ENCODE measurements around the gene TMEM170A. TPM values are rescaled to one million over a fixed set of nuclear protein-coding genes. Genes with fewer than 3 reads are reported as not detected.
A peak's percentile ranks its signal among the peaks of the same experiment; 100 is the strongest.

TMEM170A gene
- total and polyA plus RNA-seq, 2 experiments from 2014 or later = 31.0 to 68.5 TPM

DNA sequence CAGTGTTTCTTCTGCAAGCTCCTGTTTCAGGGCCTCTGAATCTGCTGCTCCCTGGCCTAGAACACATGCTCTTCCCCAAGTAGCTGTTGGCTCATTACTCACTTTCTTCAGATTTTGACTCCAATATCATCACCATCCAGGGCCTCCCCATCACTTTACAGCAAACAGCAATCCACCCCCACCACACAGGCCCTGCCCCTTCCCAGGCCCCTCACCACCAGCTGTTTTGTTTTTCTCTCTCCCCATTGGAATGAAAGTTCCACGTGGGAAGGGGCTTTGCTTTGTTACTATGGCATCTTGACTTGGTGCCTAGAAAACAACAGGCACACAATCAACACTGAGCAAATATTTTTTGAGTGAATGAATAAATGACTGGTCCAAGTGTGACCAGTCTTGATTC lies 4.0 kb downstream of the TMEM170A start:
- H3K36me3 ChIP-seq (ENCODE audit: insufficient read depth) = no peaks in the 10 kb centered on the region
- peaks cover 64% of the 10 kb centered on the region for H4K20me1 ChIP-seq (replicated peaks; ENCODE audit: insufficient read depth)
- peaks cover 31% of the 10 kb centered on the region for H3K4me1 ChIP-seq (ENCODE audit: insufficient read depth)
- TF ChIP-seq ZNF114 (CRISPR knock-in tag; IDR thresholded peaks at IDR 0.05) = no peak
- ATAC-seq = no peak
- peak; percentile 36 for DNase-seq (ENCODE audit: low spot score)
- peaks cover 56% of the 10 kb centered on the region for H3K4me1 Mint-ChIP-seq
- no peak overlapping the region for H2AFZ ChIP-seq
- no peak overlapping the region for H3K4me2 ChIP-seq
- peaks cover 83% of the 10 kb centered on the region for H3K79me2 ChIP-seq (replicated peaks; ENCODE audit: insufficient read depth)
- H3K27ac Mint-ChIP-seq = peak overlapping the region; percentile 8; the same call in 1 of the 2 replicates
- H3F3A ChIP-seq (replicated peaks; ENCODE audit: low read depth) = no peaks in the 10 kb centered on the region
- peaks cover 15% of the 10 kb centered on the region for H3K27me3 Mint-ChIP-seq (ENCODE audit: insufficient read depth, low read depth, poor library complexity)
- peaks cover 10% of the 10 kb centered on the region for H3K36me3 Mint-ChIP-seq (ENCODE audit: low read depth)
- H3K9me2 ChIP-seq (ENCODE audit: insufficient read depth) = no peaks in the 10 kb centered on the region
- no peak overlapping the region for H3K27ac ChIP-seq (ENCODE audit: low read depth)
- no peak overlapping the region for H3K4me3 ChIP-seq
- no peaks in the 10 kb centered on the region for H3K9me3 Mint-ChIP-seq
- no peaks in the 10 kb centered on the region for H3K27me3 ChIP-seq (ENCODE audit: insufficient read depth)
- no peak overlapping the region for H3K4me3 Mint-ChIP-seq

DNA sequence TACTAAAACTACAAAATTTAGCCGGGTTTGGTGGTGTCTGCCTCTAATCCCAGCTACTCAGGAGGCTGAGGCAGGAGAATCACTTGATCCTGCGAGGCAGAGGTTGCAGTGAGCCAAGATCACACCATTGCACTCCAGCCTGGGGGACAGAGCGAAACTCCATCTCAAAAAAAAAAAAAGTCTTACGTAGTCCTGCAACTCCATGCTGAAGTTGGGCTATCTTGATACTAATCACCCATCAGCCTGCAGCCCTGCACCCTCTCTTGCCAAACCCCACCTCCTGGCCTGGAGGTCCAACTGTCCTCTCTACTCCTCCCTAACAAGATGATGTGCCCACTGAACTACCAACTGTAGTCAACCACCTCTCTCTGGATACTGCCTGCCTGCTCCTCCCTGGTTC lies 4.8 kb downstream of the TMEM170A start:
- H3K27ac Mint-ChIP-seq = no peak overlapping the region; the same call in 1 of the 2 replicates
- H3K27me3 ChIP-seq (ENCODE audit: insufficient read depth) = no peaks in the 10 kb centered on the region
- no peaks in the 10 kb centered on the region for H3F3A ChIP-seq (replicated peaks; ENCODE audit: low read depth)
- TF ChIP-seq NANOG (IDR thresholded peaks at IDR 0.05; ENCODE audit: borderline replicate concordance) (no peak), REST (IDR thresholded peaks at IDR 0.05; ENCODE audit: unreplicated experiment) (no peak), ETS1 (IDR thresholded peaks at IDR 0.05) (no peak), STAT1 (IDR thresholded peaks at IDR 0.05; ENCODE audit: unreplicated experiment) (no peak), EZH2phosphoT487 (IDR thresholded peaks at IDR 0.05; ENCODE audit: unreplicated experiment) (no peak), ZNF331 (CRISPR knock-in tag; IDR thresholded peaks at IDR 0.05; ENCODE audit: low read depth) (no peak)
- TF ChIP-seq, protein P1, sequence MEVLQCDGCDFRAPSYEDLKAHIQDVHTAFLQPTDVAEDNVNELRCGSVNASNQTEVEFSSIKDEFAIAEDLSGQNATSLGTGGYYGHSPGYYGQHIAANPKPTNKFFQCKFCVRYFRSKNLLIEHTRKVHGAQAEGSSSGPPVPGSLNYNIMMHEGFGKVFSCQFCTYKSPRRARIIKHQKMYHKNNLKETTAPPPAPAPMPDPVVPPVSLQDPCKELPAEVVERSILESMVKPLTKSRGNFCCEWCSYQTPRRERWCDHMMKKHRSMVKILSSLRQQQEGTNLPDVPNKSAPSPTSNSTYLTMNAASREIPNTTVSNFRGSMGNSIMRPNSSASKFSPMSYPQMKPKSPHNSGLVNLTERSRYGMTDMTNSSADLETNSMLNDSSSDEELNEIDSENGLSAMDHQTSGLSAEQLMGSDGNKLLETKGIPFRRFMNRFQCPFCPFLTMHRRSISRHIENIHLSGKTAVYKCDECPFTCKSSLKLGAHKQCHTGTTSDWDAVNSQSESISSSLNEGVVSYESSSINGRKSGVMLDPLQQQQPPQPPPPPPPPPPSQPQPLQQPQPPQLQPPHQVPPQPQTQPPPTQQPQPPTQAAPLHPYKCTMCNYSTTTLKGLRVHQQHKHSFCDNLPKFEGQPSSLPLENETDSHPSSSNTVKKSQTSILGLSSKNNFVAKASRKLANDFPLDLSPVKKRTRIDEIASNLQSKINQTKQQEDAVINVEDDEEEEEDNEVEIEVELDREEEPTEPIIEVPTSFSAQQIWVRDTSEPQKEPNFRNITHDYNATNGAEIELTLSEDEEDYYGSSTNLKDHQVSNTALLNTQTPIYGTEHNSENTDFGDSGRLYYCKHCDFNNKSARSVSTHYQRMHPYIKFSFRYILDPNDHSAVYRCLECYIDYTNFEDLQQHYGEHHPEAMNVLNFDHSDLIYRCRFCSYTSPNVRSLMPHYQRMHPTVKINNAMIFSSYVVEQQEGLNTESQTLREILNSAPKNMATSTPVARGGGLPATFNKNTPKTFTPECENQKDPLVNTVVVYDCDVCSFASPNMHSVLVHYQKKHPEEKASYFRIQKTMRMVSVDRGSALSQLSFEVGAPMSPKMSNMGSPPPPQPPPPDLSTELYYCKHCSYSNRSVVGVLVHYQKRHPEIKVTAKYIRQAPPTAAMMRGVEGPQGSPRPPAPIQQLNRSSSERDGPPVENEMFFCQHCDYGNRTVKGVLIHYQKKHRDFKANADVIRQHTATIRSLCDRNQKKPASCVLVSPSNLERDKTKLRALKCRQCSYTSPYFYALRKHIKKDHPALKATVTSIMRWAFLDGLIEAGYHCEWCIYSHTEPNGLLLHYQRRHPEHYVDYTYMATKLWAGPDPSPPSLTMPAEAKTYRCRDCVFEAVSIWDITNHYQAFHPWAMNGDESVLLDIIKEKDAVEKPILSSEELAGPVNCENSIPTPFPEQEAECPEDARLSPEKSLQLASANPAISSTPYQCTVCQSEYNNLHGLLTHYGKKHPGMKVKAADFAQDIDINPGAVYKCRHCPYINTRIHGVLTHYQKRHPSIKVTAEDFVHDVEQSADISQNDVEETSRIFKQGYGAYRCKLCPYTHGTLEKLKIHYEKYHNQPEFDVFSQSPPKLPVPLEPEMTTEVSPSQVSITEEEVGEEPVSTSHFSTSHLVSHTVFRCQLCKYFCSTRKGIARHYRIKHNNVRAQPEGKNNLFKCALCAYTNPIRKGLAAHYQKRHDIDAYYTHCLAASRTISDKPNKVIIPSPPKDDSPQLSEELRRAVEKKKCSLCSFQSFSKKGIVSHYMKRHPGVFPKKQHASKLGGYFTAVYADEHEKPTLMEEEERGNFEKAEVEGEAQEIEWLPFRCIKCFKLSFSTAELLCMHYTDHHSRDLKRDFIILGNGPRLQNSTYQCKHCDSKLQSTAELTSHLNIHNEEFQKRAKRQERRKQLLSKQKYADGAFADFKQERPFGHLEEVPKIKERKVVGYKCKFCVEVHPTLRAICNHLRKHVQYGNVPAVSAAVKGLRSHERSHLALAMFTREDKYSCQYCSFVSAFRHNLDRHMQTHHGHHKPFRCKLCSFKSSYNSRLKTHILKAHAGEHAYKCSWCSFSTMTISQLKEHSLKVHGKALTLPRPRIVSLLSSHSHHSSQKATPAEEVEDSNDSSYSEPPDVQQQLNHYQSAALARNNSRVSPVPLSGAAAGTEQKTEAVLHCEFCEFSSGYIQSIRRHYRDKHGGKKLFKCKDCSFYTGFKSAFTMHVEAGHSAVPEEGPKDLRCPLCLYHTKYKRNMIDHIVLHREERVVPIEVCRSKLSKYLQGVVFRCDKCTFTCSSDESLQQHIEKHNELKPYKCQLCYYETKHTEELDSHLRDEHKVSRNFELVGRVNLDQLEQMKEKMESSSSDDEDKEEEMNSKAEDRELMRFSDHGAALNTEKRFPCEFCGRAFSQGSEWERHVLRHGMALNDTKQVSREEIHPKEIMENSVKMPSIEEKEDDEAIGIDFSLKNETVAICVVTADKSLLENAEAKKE (CRISPR knock-in tag; IDR thresholded peaks at IDR 0.05) = no peak
- H3K79me2 ChIP-seq (replicated peaks; ENCODE audit: insufficient read depth) = peaks cover 91% of the 10 kb centered on the region
- DNase-seq (ENCODE audit: low spot score) = no peak
- H3K36me3 Mint-ChIP-seq (ENCODE audit: low read depth) = peaks cover 10% of the 10 kb centered on the region
- peaks cover 58% of the 10 kb centered on the region for H3K4me1 Mint-ChIP-seq
- no peak overlapping the region for H3K4me2 ChIP-seq
- no peak overlapping the region for H3K4me3 ChIP-seq
- H3K36me3 ChIP-seq (ENCODE audit: insufficient read depth) = no peaks in the 10 kb centered on the region
- H3K27me3 Mint-ChIP-seq (ENCODE audit: insufficient read depth, low read depth, poor library complexity) = peaks cover 14% of the 10 kb centered on the region
- H3K4me1 ChIP-seq (ENCODE audit: insufficient read depth) = peaks cover 33% of the 10 kb centered on the region
- H3K9me3 Mint-ChIP-seq = no peaks in the 10 kb centered on the region
- H3K9me2 ChIP-seq (ENCODE audit: insufficient read depth) = no peaks in the 10 kb centered on the region
- no peak overlapping the region for H3K27ac ChIP-seq (ENCODE audit: low read depth)
- no peak for ATAC-seq
- H3K4me3 Mint-ChIP-seq = no peak overlapping the region; the same call in 2 of the 3 replicates
- H2AFZ ChIP-seq = no peak overlapping the region
- peaks cover 71% of the 10 kb centered on the region for H4K20me1 ChIP-seq (replicated peaks; ENCODE audit: insufficient read depth)

All from GM23338 (cell line).